Endothelial cell of umbilical vein (primary cell): ENCODE measurements around the gene CRYBG3. TPM values are rescaled to one million over a fixed set of nuclear protein-coding genes. Genes with fewer than 3 reads are reported as not detected.

Experiments
- BruUV-seq: library from RNA; stranded (reverse); fragments of 400-500 nt; replicated peaks from 2 replicates; lab custom pipeline; 2021; lab: Mats Ljungman, UMichigan
- CTCF ChIA-PET: fragments of 300-600, 350-600 bp; sonication (Branson Sonifier 250); formaldehyde crosslinking; loops from one replicate; lab custom pipeline; 2021; ENCODE audit warnings: antibody characterized with exemption, inconsistent platforms; lab: Charles Lee
- POLR2A ChIA-PET: fragments of 300-600, 350-600 bp; sonication (Branson Sonifier 250); formaldehyde crosslinking; loops from one replicate; lab custom pipeline; 2021; ENCODE audit warnings: antibody characterized with exemption, inconsistent platforms; lab: Charles Lee
- DNase-seq: peaks from one replicate; pipeline ENCODE4 v3.0.0-alpha.2; 2011; ENCODE audit warnings: low read depth, low spot score
- FAIRE-seq: peaks from 2 replicates; lab custom pipeline; 2011; peaks lifted over from hg19 to GRCh38; lab: Jason Lieb, UNC
- H2AFZ ChIP-seq: 2 replicates; pipeline ENCODE4 v1.6.0; 2012; ENCODE audit warnings: low read depth, low read length, control low read depth, inconsistent platforms
- H3K27ac ChIP-seq: 2 replicates; pipeline ENCODE4 v1.5.1; 2011; ENCODE audit warnings: low read depth, mild to moderate bottlenecking, control low read depth, low read length, moderate library complexity; ENCODE audit not compliant: insufficient read depth
- H3K27me3 ChIP-seq, 2 experiments: 2 replicates each; pipeline versions ENCODE4 v1.6.0 to v1.6.1; 2011; ENCODE audit warnings: low read length in 2 of 2, mixed read lengths in 1 of 2; ENCODE audit not compliant: control insufficient read depth in 2 of 2, insufficient read depth in 2 of 2
- H3K36me3 ChIP-seq, 2 experiments: 2 replicates in 1 of 2; 3 replicates in 1 of 2; pipeline ENCODE4 v1.5.1; 2011; ENCODE audit warnings: low read length in 2 of 2, mild to moderate bottlenecking in 1 of 2, moderate library complexity in 1 of 2; ENCODE audit not compliant: control insufficient read depth in 2 of 2, insufficient read depth in 2 of 2; ENCODE audit errors: extremely low read depth in 1 of 2
- H3K4me1 ChIP-seq: 3 replicates; pipeline ENCODE4 v1.5.1; 2011; ENCODE audit warnings: mild to moderate bottlenecking, low read length; ENCODE audit not compliant: control insufficient read depth, insufficient read depth; ENCODE audit errors: extremely low read depth
- H3K4me2 ChIP-seq: 2 replicates; pipeline ENCODE4 v1.6.1; 2011; ENCODE audit warnings: low read length, control low read depth, mixed read lengths; ENCODE audit not compliant: insufficient read depth
- H3K4me3 ChIP-seq, 3 experiments: fragments of 200-600 bp in 1 of 3; sonication (generic), shearing (Covaris generic) in 1 of 3; replicated peaks in 1 of 3; 2 replicates each; pipeline ENCODE4 v1.5.1; 2011 to 2016; ENCODE audit warnings: control low read depth in 3 of 3, low read length in 3 of 3, mild to moderate bottlenecking in 2 of 3, inconsistent platforms in 1 of 3, low read depth in 1 of 3, moderate library complexity in 1 of 3; ENCODE audit not compliant: insufficient read depth in 1 of 3
- H3K79me2 ChIP-seq: 2 replicates; pipeline ENCODE4 v1.6.0; 2012; ENCODE audit warnings: low read length, inconsistent platforms; ENCODE audit not compliant: control insufficient read depth, insufficient read depth
- H3K9ac ChIP-seq: replicated peaks from 2 replicates; pipeline ENCODE3; 2011; ENCODE audit warnings: low read length, control low read depth; ENCODE audit not compliant: insufficient read depth; ENCODE audit errors: extremely low read depth
- H3K9me1 ChIP-seq: replicated peaks from 3 replicates; pipeline ENCODE4 v1.6.0; 2011; ENCODE audit warnings: mild to moderate bottlenecking, low read length; ENCODE audit not compliant: control insufficient read depth, insufficient read depth; ENCODE audit errors: extremely low read depth
- H3K9me3 ChIP-seq: replicated peaks from 2 replicates; pipeline ENCODE4 v1.5.1; 2012; ENCODE audit warnings: low read length, inconsistent platforms; ENCODE audit not compliant: control insufficient read depth, insufficient read depth
- H4K20me1 ChIP-seq: replicated peaks from 2 replicates; pipeline ENCODE3; 2011; ENCODE audit warnings: mild to moderate bottlenecking, low read length; ENCODE audit not compliant: control insufficient read depth, insufficient read depth; ENCODE audit errors: extremely low read depth
- CTCF ChIP-seq, 2 donors: IDR thresholded peaks; 1 replicate in 1 of 2; 2 replicates in 1 of 2; pipeline ENCODE4 v1.5.1; 2011; ENCODE audit warnings: low read length in 2 of 2, mild to moderate bottlenecking in 2 of 2, moderate library complexity in 2 of 2, control low read depth in 1 of 2, inconsistent platforms in 1 of 2, low read depth in 1 of 2; ENCODE audit not compliant: insufficient read depth in 1 of 2; ENCODE audit errors: extremely low read depth in 1 of 2
- EZH2 ChIP-seq: IDR thresholded peaks from 2 replicates; pipeline ENCODE4 v1.6.1; 2012; ENCODE audit warnings: borderline replicate concordance, low read depth, mild to moderate bottlenecking, moderate library complexity, low read length, inconsistent platforms; ENCODE audit not compliant: severe bottlenecking
- FOS ChIP-seq: IDR thresholded peaks from 2 replicates; pipeline ENCODE4 v1.6.1; 2011; ENCODE audit warnings: mild to moderate bottlenecking, low read length, moderate library complexity, borderline replicate concordance; ENCODE audit not compliant: insufficient read depth
- GATA2 ChIP-seq: IDR thresholded peaks from 2 replicates; pipeline ENCODE4 v1.7.0; 2011; ENCODE audit warnings: low read depth, mild to moderate bottlenecking, moderate library complexity, mixed read lengths, low read length; ENCODE audit not compliant: insufficient read length, insufficient read depth
- JUN ChIP-seq: IDR thresholded peaks from 2 replicates; pipeline ENCODE4 v1.6.1; 2011; ENCODE audit warnings: borderline replicate concordance, low read depth; ENCODE audit not compliant: insufficient read length, insufficient read depth
- MAX ChIP-seq: IDR thresholded peaks from 2 replicates; pipeline ENCODE4 v1.6.1; 2011; ENCODE audit not compliant: insufficient read depth, insufficient read length
- MYC ChIP-seq: IDR thresholded peaks from one replicate; pipeline ENCODE4 v1.6.1; 2011; ENCODE audit warnings: mild to moderate bottlenecking, low read depth, low read length
- POLR2A ChIP-seq: IDR thresholded peaks from 2 replicates; pipeline ENCODE4 v1.6.1; 2012; ENCODE audit warnings: low read depth, mild to moderate bottlenecking, control low read depth, low read length
- POLR2AphosphoS5 ChIP-seq: IDR thresholded peaks from 2 replicates; pipeline ENCODE4 v1.6.1; 2012; ENCODE audit warnings: low read depth, mild to moderate bottlenecking, control low read depth, low read length, moderate library complexity; ENCODE audit not compliant: insufficient read depth
- dilution Hi-C: fragments of 300-500 bp; cut with MboI; formaldehyde crosslinking; loops from one replicate; pipeline ENCODE4 v1.15.0; 2019; ENCODE audit warnings: low sequenced_read_pairs; ENCODE audit not compliant: extremely low pct_ligation_motif_present
- intact Hi-C: fragments of 100-400 bp; cut with micrococcal nuclease; formaldehyde crosslinking; loops from one replicate; pipeline ENCODE4 v1.10.0; 2022
- polyA plus RNA-seq, 4 experiments: library from polyadenylated mRNA; depleted of rRNA in 3 of 4; stranded (reverse) in 3 of 4; unstranded in 1 of 4; fragments of >200 nt; gene quantifications; 2 replicates each; pipeline versions ENCODE4 v1.2.1 to v1.2.3, GENCODE V29; 2011 to 2012; ENCODE audit warnings: missing spikeins in 1 of 4
- total RNA-seq: library from RNA; stranded (reverse); gene quantifications from 2 replicates; pipeline ENCODE4 v1.2.3, GENCODE V29; 2021

CRYBG3 gene
- total and polyA plus RNA-seq, 2 donors (not counting 3 experiments of a cell fraction or from before 2014, with no cell fraction given): 2.8 to 15.0 TPM

GRCh38 chr3:97994328-97994945 is 172.6 kb downstream of the CRYBG3 start:
- Histone ChIP-seq H3K4me3 (no peak overlapping the region), H3K27me3 (peaks cover 2 to 14% of the 10 kb centered on the region in 2 experiments), H3K27ac (no peak overlapping the region), H3K36me3 (no peaks in the 10 kb centered on the region), H3K9me1 (no peaks in the 10 kb centered on the region), H3K9me3 (no peaks in the 10 kb centered on the region), H4K20me1 (no peaks in the 10 kb centered on the region), H3K4me1 (no peaks in the 10 kb centered on the region), H3K79me2 (no peaks in the 10 kb centered on the region), H3K4me2 (no peak overlapping the region), H3K9ac (no peak overlapping the region), H2AFZ (no peak overlapping the region)
- BruUV-seq: no TSS peak
- ChIA-PET CTCF (no interaction called here), POLR2A (no interaction called here)
- DNase-seq: no peak
- intact Hi-C loops (no loop called here), dilution Hi-C loops (no loop called here)
- TF ChIP-seq CTCF (IDR thresholded peaks at IDR 0.05; ENCODE audit: extremely low read depth in 1 of 2, insufficient read depth in 1 of 2, low read depth in 1 of 2, low read length in 2 of 2) (no peak), GATA2 (no peak), POLR2A (no peak), EZH2 (no peak), MAX (no peak), JUN (no peak), MYC (no peak), FOS (no peak), POLR2AphosphoS5 (no peak)
- FAIRE-seq: no peak

Other genes with a start within 250 kb of the CRYBG3 start
- gene ARL6, start 57.3 kb upstream of the CRYBG3 start, total RNA-seq: 5.8 and 6.1 TPM in 2 replicates
- 2.2 and 3.6 TPM in 2 replicates for gene ARL6, start 57.3 kb upstream of the CRYBG3 start, polyA plus RNA-seq
- 24.5 and 30.5 TPM in 2 replicates for gene RIOX2, start 150.4 kb downstream of the CRYBG3 start, total RNA-seq
- gene RIOX2, start 150.4 kb downstream of the CRYBG3 start, polyA plus RNA-seq: 10.3 and 14.5 TPM in 2 replicates
- gene GABRR3, start 213.3 kb downstream of the CRYBG3 start, total RNA-seq: not detected in 2 replicates
- gene GABRR3, start 213.3 kb downstream of the CRYBG3 start, polyA plus RNA-seq: not detected in 2 replicates